Astrocyte (in vitro differentiated cells and primary cell): ENCODE measurements around the gene CORO2B.

Experiments
- CTCF ChIP-seq: IDR thresholded peaks from 2 replicates; pipeline ENCODE4 v1.5.1; 2011; ENCODE audit warnings: low read depth, mild to moderate bottlenecking, inconsistent platforms, low read length, moderate library complexity; ENCODE audit not compliant: insufficient read depth
- EZH2 ChIP-seq: IDR thresholded peaks from 2 replicates; pipeline ENCODE4 v1.6.1; 2012; ENCODE audit warnings: mild to moderate bottlenecking, low read length, inconsistent platforms; ENCODE audit not compliant: insufficient read depth

GRCh38 chr15:68602459-68603215 lies 23.8 kb downstream of the CORO2B start:
- TF ChIP-seq CTCF = no peak
- no peak for TF ChIP-seq EZH2
